HL-60 (cell line): ENCODE measurements around the gene ZBTB46.

Source experiments
- DNase-seq, 2 experiments: peaks; one replicate each; pipeline ENCODE4 v3.0.0-alpha.2; 2010 to 2020; ENCODE audit warnings: low read depth in 1 of 2, low spot score in 1 of 2
- H3K27ac ChIP-seq: fragments of 250-450 bp; sonication (Bioruptor Pico); replicated peaks from 2 replicates; pipeline ENCODE4 v1.5.1; 2020; ENCODE audit warnings: mild to moderate bottlenecking, moderate library complexity
- H3K27me3 ChIP-seq: fragments of 250-450 bp; sonication (Bioruptor Pico); 2 replicates; pipeline ENCODE4 v1.5.1; 2021; ENCODE audit warnings: mild to moderate bottlenecking, moderate library complexity; ENCODE audit not compliant: insufficient read depth, poor library complexity, severe bottlenecking
- H3K4me3 ChIP-seq: replicated peaks from 2 replicates; pipeline ENCODE4 v1.5.1; 2011; ENCODE audit warnings: mild to moderate bottlenecking, control low read depth, low read length; ENCODE audit not compliant: insufficient read depth
- CTCF ChIP-seq: IDR thresholded peaks from one replicate; pipeline ENCODE4 v1.5.1; 2011; ENCODE audit warnings: low read length, control low read depth, inconsistent platforms; ENCODE audit not compliant: insufficient read depth
- GABPA ChIP-seq: IDR thresholded peaks from 2 replicates; pipeline ENCODE4 v1.6.1; 2012; ENCODE audit warnings: low read depth
- POLR2AphosphoS5 ChIP-seq: IDR thresholded peaks from 2 replicates; pipeline ENCODE4 v1.6.1; 2012; ENCODE audit warnings: low read depth
- REST ChIP-seq: IDR thresholded peaks from 2 replicates; pipeline ENCODE4 v1.6.1; 2012; ENCODE audit warnings: low read depth; ENCODE audit not compliant: insufficient replicate concordance
- SPI1 ChIP-seq: IDR thresholded peaks from 2 replicates; pipeline ENCODE4 v1.6.1; 2012; ENCODE audit warnings: low read depth, mild to moderate bottlenecking, borderline replicate concordance

The ZBTB46 gene

DNA sequence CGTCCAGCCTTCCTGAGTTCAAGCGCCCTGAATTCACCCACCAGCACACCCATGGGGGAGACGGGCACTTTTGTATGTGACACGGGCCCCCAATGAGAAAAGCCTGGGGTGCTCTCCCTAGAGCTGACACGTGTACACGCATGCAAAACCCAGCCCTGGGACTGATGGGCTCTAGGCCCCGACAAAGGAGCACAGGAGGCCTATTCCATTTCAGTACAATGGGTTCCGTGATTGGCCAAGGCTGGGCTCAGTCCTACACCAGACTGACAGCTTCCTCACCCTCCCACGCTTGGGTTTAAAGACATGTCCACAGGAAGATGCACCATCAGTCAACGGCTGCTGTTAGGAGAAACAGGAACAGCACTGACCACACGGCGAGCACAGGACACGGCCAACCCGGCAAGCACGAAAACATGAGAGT lies 8.8 kb downstream of the ZBTB46 start:
- DNase-seq: peak in 1 of 2 experiments; percentile 90
- TF ChIP-seq REST: no peak
- TF ChIP-seq GABPA: peak; percentile 48
- no peak for TF ChIP-seq CTCF
- peak; percentile 89 for TF ChIP-seq POLR2AphosphoS5
- TF ChIP-seq SPI1: peak; percentile 91
- Histone ChIP-seq H3K27me3 (no peaks in the 10 kb centered on the region), H3K4me3 (no peak overlapping the region; the same call in 1 of the 2 replicates), H3K27ac (peak overlapping the region; percentile 78)

- Histone ChIP-seq H3K27ac (peak overlapping the region; percentile 78), H3K27me3 (no peaks in the 10 kb centered on the region), H3K4me3 (no peak overlapping the region)
- TF ChIP-seq CTCF: no peak
- no peak for TF ChIP-seq POLR2AphosphoS5
- TF ChIP-seq REST: no peak
- TF ChIP-seq GABPA: no peak
- no peak for TF ChIP-seq SPI1
- DNase-seq: peak in 1 of 2 experiments; percentile 76
These were observed 9.3 kb downstream of the ZBTB46 start for GRCh38 chr20:63821811-63822210.

GRCh38 chr20:63819224-63819921 lies 11.7 kb downstream of the ZBTB46 start:
- Histone ChIP-seq H3K27ac (no peak overlapping the region), H3K27me3 (no peaks in the 10 kb centered on the region), H3K4me3 (no peak overlapping the region)
- peak; percentile 8 for TF ChIP-seq CTCF
- no peak for TF ChIP-seq REST
- peak in 1 of 2 experiments; percentile 57 for DNase-seq
